ENCODE measurements around the gene CD6. TPM values are rescaled to one million over a fixed set of nuclear protein-coding genes. Genes with fewer than 3 reads are reported as not detected.

The CD6 gene
- total and polyA plus RNA-seq, 2 experiments from 2014 or later, result 0.03 TPM; not detected in 1

DNA sequence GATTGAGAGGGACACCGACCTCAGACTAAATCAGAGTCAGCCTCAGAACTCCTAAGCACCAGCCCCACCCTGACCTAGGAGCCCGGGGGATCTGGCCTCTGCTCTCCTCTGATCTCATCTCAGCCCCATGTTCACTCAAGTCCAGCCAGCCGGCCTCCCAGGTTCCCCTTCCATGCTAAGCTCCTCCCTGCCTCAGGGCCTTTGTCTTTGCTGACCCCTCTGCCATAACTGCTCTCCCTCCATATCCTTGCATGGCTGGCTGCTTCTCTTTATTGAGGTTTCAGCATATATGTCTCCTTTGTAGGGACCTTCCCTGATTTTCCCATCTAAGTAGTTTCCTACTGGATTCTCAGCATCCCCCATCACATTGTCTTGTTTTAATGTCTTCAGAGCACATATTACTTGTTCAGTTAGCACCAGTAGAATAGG, 18.7 kb upstream of the CD6 start:
- 49% methylated on average over 3 of the region's 3 CpGs for WGBS (ENCODE audit: low lambda C conversion rate, missing lambda C conversion rate)
- Histone ChIP-seq H3K27me3 (peaks cover 35% of the 10 kb centered on the region), H2AFZ (peak overlapping the region; percentile 75), H3K9me2 (replicated peaks; ENCODE audit: insufficient read depth) (no peaks in the 10 kb centered on the region), H3K4me2 (peak overlapping the region; percentile 81), H3K27ac (no peak overlapping the region), H3K36me3 (replicated peaks; ENCODE audit: insufficient read depth, low read depth) (no peaks in the 10 kb centered on the region), H4K20me1 (ENCODE audit: insufficient read depth, poor library complexity, severe bottlenecking) (no peaks in the 10 kb centered on the region), H3K79me2 (no peaks in the 10 kb centered on the region), H3K4me1 (ENCODE audit: insufficient read depth) (peaks cover 3% of the 10 kb centered on the region), H3K4me3 (no peak overlapping the region), H3K9me3 (ENCODE audit: low read depth) (no peaks in the 10 kb centered on the region)
- DNase-seq (ENCODE audit: low spot score), result no peak
- TF ChIP-seq EZH2 (IDR thresholded peaks at IDR 0.05; ENCODE audit: borderline replicate concordance) (no peak), EZH2phosphoT487 (IDR thresholded peaks at IDR 0.05; ENCODE audit: low read depth, severe bottlenecking, unreplicated experiment) (no peak), CTCF (IDR thresholded peaks at IDR 0.05; ENCODE audit: poor library complexity) (no peak)

DNA sequence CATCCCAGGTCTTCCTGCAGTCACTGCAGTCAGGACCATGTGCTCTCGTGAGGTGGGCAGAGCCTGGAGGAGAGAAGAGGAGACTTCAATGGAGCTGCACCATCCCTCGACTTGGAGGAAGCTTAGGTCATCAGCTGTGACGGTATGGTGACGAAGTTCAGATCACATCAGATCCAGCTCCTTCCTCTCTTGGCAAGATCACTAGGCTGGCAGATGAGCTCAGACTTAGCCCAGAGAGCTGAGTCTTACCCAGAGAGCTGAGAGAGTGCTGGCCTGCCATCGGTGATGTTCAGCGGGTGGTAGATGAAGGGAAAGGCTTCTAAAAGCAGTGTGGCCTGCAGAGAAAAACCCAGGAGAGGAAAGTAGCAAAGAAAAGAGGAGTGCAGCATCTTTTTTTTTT, 17.7 kb upstream of the CD6 start:
- H2AFZ ChIP-seq, result no peak overlapping the region
- H3K4me3 ChIP-seq, result no peak overlapping the region
- 83% methylated on average over 6 of the region's 6 CpGs for whole genome bisulfite sequencing (ENCODE audit: low lambda C conversion rate, missing lambda C conversion rate)
- H3K4me2 ChIP-seq, result no peak overlapping the region
- no peaks in the 10 kb centered on the region for H3K9me3 ChIP-seq (ENCODE audit: low read depth)
- no peak for TF ChIP-seq EZH2 (IDR thresholded peaks at IDR 0.05; ENCODE audit: borderline replicate concordance)
- no peak for TF ChIP-seq CTCF (IDR thresholded peaks at IDR 0.05; ENCODE audit: poor library complexity)
- no peak for TF ChIP-seq EZH2phosphoT487 (IDR thresholded peaks at IDR 0.05; ENCODE audit: low read depth, severe bottlenecking, unreplicated experiment)
- H3K36me3 ChIP-seq (replicated peaks; ENCODE audit: insufficient read depth, low read depth), result no peaks in the 10 kb centered on the region
- DNase-seq (ENCODE audit: low spot score), result no peak
- peaks cover 3% of the 10 kb centered on the region for H3K4me1 ChIP-seq (ENCODE audit: insufficient read depth)
- no peak overlapping the region for H3K27ac ChIP-seq
- peaks cover 35% of the 10 kb centered on the region for H3K27me3 ChIP-seq
- no peaks in the 10 kb centered on the region for H4K20me1 ChIP-seq (ENCODE audit: insufficient read depth, poor library complexity, severe bottlenecking)
- no peaks in the 10 kb centered on the region for H3K9me2 ChIP-seq (replicated peaks; ENCODE audit: insufficient read depth)
- H3K79me2 ChIP-seq, result no peaks in the 10 kb centered on the region

GRCh38 chr11:60954421-60954820, 17.1 kb upstream of the CD6 start:
- H3K4me2 ChIP-seq, result no peak overlapping the region
- no peak overlapping the region for H3K4me3 ChIP-seq
- H3K36me3 ChIP-seq (replicated peaks; ENCODE audit: insufficient read depth, low read depth), result no peaks in the 10 kb centered on the region
- H3K9me2 ChIP-seq (replicated peaks; ENCODE audit: insufficient read depth), result no peaks in the 10 kb centered on the region
- no peak overlapping the region for H3K27ac ChIP-seq
- WGBS (ENCODE audit: low lambda C conversion rate, missing lambda C conversion rate), result 85% methylated on average over 5 of the region's 5 CpGs
- no peak for DNase-seq (ENCODE audit: low spot score)
- H3K79me2 ChIP-seq, result no peaks in the 10 kb centered on the region
- H2AFZ ChIP-seq, result no peak overlapping the region
- peaks cover 3% of the 10 kb centered on the region for H3K4me1 ChIP-seq (ENCODE audit: insufficient read depth)
- H3K9me3 ChIP-seq (ENCODE audit: low read depth), result no peaks in the 10 kb centered on the region
- H3K27me3 ChIP-seq, result peaks cover 32% of the 10 kb centered on the region
- TF ChIP-seq CTCF (IDR thresholded peaks at IDR 0.05; ENCODE audit: poor library complexity), result no peak
- TF ChIP-seq EZH2 (IDR thresholded peaks at IDR 0.05; ENCODE audit: borderline replicate concordance), result no peak
- no peak for TF ChIP-seq EZH2phosphoT487 (IDR thresholded peaks at IDR 0.05; ENCODE audit: low read depth, severe bottlenecking, unreplicated experiment)
- no peaks in the 10 kb centered on the region for H4K20me1 ChIP-seq (ENCODE audit: insufficient read depth, poor library complexity, severe bottlenecking)

GRCh38 chr11:60955571-60955970, 15.9 kb upstream of the CD6 start:
- Histone ChIP-seq H3K9me2 (replicated peaks; ENCODE audit: insufficient read depth) (no peaks in the 10 kb centered on the region), H3K4me1 (ENCODE audit: insufficient read depth) (peaks cover 3% of the 10 kb centered on the region), H4K20me1 (ENCODE audit: insufficient read depth, poor library complexity, severe bottlenecking) (no peaks in the 10 kb centered on the region), H3K79me2 (no peaks in the 10 kb centered on the region), H3K4me3 (no peak overlapping the region), H2AFZ (no peak overlapping the region), H3K27ac (no peak overlapping the region), H3K4me2 (no peak overlapping the region), H3K27me3 (peaks cover 21% of the 10 kb centered on the region), H3K9me3 (ENCODE audit: low read depth) (no peaks in the 10 kb centered on the region), H3K36me3 (replicated peaks; ENCODE audit: insufficient read depth, low read depth) (no peaks in the 10 kb centered on the region)
- no peak for DNase-seq (ENCODE audit: low spot score)
- TF ChIP-seq EZH2 (IDR thresholded peaks at IDR 0.05; ENCODE audit: borderline replicate concordance) (no peak), CTCF (IDR thresholded peaks at IDR 0.05; ENCODE audit: poor library complexity) (no peak)
- whole genome bisulfite sequencing (ENCODE audit: low lambda C conversion rate, missing lambda C conversion rate), result 68% methylated on average over 5 of the region's 5 CpGs
